ENCODE data around the gene ITGB3BP.

GRCh38 chr1:63563745-63564144 is 40.7 kb upstream of the ITGB3BP start:
- TF ChIP-seq, protein P1, sequence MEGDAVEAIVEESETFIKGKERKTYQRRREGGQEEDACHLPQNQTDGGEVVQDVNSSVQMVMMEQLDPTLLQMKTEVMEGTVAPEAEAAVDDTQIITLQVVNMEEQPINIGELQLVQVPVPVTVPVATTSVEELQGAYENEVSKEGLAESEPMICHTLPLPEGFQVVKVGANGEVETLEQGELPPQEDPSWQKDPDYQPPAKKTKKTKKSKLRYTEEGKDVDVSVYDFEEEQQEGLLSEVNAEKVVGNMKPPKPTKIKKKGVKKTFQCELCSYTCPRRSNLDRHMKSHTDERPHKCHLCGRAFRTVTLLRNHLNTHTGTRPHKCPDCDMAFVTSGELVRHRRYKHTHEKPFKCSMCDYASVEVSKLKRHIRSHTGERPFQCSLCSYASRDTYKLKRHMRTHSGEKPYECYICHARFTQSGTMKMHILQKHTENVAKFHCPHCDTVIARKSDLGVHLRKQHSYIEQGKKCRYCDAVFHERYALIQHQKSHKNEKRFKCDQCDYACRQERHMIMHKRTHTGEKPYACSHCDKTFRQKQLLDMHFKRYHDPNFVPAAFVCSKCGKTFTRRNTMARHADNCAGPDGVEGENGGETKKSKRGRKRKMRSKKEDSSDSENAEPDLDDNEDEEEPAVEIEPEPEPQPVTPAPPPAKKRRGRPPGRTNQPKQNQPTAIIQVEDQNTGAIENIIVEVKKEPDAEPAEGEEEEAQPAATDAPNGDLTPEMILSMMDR (IDR thresholded peaks at IDR 0.05; ENCODE audit: low read depth, low read length, missing input control) = no peak
- no peak for TF ChIP-seq REST (IDR thresholded peaks at IDR 0.05)
- TF ChIP-seq GABPA (IDR thresholded peaks at IDR 0.05 in 1 of 2, conservative IDR thresholded peaks at IDR 0.05 in 1 of 2) = no peak
- TF ChIP-seq HNF4A (conservative IDR thresholded peaks at IDR 0.05) = no peak
- no peak for TF ChIP-seq TAF1 (conservative IDR thresholded peaks at IDR 0.05)
- TF ChIP-seq FOXA1 (IDR thresholded peaks at IDR 0.05) = no peak
- no peak for TF ChIP-seq EGR1 (IDR thresholded peaks at IDR 0.05; ENCODE audit: low read depth in 2 of 2)
- TF ChIP-seq MAX (IDR thresholded peaks at IDR 0.05) = no peak
- no peak for TF ChIP-seq YY1 (IDR thresholded peaks at IDR 0.05)
- no peak for TF ChIP-seq RAD21 (IDR thresholded peaks at IDR 0.05)
- no peak for TF ChIP-seq NR2F2 (IDR thresholded peaks at IDR 0.05)
- TF ChIP-seq JUND (IDR thresholded peaks at IDR 0.05) = no peak
- TF ChIP-seq RXRA (IDR thresholded peaks at IDR 0.05) = no peak

Data from liver (tissue), 3 donors.